ACHN (cell line): ENCODE results near the gene RNF130.
"Not testable (repeated sequence)": the region's sequence is repeated elsewhere in the genome, so short reads cannot be mapped to it uniquely, and the experiment has no call there.

Source experiments
- DNase-seq: peaks from one replicate; pipeline ENCODE4 v3.0.0-alpha.2; 2015
- in situ Hi-C: cut with HindIII; loops from 2 replicates; pipeline ENCODE4 v1.10.0; 2017; ENCODE audit warnings: low sequenced_read_pairs, low pct_ligation_motif_present, low pct_unique_long_range_greater_than_20kb

RNF130 gene

GRCh38 chr5:179960204-179960831, 111.2 kb downstream of the RNF130 start:
- no peak for DNase-seq
- in situ Hi-C loops: no loop called here

GRCh38 chr5:179959641-179960040, 111.9 kb downstream of the RNF130 start:
- in situ Hi-C loops: no loop called here

DNA sequence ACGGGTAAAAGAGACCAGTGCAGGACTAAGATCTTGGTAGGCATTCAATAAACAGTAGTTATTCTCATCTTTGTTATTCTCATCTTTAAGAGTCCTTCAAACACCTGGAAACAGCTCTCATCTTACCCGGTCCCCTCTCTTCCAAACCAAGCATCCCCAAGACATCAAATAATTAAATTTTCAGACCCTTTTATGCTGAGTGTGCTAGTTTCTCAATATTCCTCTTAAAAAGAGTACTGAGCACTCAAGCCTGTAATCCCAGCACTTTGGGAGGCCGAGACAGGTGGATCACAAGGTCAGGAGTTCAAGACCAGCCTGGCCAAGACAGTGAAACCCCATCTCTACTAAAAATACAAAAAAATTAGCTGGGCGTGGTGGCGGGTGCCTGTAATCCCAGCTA, 112.4 kb downstream of the RNF130 start:
- DNase-seq, in situ Hi-C loops: not testable (repeated sequence)

More at GRCh38 chr5:179959641-179960040, 111.9 kb downstream of the RNF130 start:
- no peak for DNase-seq

- no peak for DNase-seq
- in situ Hi-C loops: no loop called here
Measured at GRCh38 chr5:179955630-179956029, 115.9 kb downstream of the RNF130 start.

DNA sequence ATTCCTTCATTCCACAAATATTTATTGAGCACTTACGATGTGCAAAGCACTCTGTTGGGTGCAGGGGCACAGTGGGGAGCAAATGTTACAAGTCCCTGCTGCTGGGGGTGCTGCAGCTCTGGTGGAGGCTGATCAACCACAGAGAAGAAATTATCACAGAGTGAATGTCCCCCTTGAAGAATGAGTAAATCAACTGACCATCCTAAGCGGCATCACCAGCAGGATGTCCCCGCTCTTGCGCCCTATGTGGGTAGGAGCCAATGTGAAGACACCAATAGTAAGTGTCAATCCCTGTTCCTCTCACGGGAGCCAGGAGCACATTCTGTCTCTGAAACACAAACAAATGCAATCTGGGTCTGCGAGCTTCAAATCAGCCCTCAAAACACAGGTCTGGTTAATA, 116.5 kb downstream of the RNF130 start:
- DNase-seq: no peak
- in situ Hi-C loops: no loop called here

GRCh38 chr5:179954434-179954833, 117.1 kb downstream of the RNF130 start:
- no peak for DNase-seq
- in situ Hi-C loops: no loop called here

DNA sequence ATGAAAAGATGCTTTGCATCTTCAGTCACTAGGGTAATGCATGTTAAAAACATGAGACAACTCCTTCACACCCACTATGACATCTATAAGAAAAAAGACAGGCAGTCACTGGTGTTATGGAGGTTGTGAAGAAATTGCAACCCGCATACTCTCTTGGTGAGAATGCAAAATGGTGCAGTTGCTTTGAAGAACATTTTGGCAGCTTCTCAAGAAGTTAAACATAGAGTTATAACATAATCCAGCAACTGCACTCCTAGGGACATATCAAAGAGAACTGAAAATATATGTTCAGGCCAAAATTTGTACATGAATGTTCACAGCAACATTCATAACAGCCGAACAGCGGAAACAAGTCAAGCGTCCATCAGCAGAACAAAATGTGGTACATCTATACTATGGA, 117.6 kb downstream of the RNF130 start:
- no peak for DNase-seq
- in situ Hi-C loops: no loop called here

GRCh38 chr5:179936976-179937681, 134.4 kb downstream of the RNF130 start:
- no peak for DNase-seq
- in situ Hi-C loops: no loop called here

DNA sequence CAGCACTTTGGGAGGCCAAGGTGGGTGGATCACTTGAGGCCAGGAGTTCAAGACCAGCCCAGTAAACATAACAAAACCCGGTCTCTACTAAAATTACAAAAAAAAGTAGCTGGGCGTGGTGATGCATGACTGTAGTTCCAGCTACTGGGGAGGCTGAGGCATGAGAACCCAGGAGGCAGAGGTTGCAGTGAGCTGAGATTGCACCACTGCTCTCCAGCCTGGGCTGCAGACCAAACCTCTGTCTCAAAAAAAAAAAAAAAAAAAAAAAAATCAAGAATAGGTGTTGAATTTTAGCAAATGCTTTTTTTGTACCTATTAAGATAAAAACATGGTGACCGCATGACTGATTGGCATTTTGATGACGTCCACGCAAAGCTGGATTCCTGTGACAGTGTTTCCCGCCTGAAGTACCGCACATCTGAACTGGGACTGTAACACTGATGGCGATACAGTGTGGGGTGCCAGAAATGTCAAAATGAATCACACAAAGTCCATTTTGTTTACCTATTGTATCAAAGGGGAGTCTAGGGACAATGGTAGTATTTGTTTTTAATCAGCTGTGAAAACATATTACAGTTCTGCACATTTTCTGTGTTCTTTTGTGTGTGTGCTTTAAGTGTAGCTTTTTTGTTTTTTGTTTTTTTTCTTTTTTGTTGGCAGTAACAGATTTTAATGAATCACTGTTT, 140.6 kb downstream of the RNF130 start:
- in situ Hi-C loops: no loop called here
- DNase-seq: no peak

GRCh38 chr5:179927824-179928223, 143.7 kb downstream of the RNF130 start:
- DNase-seq: no peak
- in situ Hi-C loops: no loop called here

DNA sequence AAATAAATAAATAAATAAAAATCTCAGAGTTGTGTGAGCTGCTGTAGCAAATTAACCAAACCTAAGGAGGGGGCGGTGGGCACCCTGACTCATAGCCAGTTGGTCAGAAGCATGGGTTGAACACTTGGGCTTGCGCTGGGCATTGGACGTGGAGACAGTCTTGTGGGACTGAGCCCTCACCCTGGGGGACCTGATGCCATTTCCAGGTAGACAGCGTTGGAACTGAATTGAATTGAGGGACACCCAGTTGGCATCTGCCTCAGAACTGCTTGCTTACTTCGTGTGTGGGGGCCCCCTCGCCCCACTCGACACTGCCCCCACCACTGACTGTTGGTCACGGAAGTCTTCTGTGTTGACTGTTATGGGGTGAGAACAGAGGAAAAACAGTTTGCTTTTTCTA, 144.9 kb downstream of the RNF130 start:
- in situ Hi-C loops: no loop called here
- DNase-seq: no peak

DNA sequence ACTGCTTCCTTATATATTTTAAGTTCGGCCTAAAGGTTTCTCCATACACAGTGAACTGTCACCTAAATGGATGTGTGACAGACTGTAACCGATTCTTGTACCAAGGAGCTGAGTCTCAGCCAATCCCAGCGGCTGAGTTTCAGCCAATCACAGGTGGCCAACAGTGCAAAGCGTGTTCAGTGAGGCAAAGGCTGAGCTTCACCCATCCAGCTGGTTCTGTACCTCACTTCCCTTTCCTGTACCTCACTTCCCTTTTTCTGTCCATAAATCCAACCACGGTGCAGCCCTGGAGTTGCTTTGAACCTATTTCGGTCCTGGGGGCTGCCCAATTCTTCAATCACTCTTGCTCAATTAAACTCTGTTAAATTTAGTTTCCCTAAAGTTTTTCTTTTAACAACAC, 148.1 kb downstream of the RNF130 start:
- DNase-seq: no peak

DNA sequence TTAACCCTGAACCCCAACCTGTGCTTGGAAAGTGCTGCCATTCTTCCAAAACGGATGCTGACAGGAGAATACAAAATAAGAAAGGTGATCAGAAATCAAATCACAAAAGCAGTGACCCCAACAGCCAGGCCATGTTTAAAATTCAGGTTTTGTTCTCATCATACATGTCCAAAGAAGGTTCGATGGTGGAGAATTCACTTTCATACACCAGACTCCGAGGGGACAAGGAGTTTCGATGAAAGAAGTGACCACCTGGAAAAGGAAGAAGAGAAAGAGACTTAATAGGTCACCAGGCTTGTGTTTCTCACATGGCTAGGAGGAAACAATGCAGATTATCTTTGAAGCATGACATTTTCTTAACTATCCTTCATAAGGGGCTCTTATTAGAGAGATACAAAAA, 151.4 kb downstream of the RNF130 start:
- in situ Hi-C loops: no loop called here
- DNase-seq: no peak

More for the DNA sequence above, 148.1 kb downstream of the RNF130 start:
- in situ Hi-C loops: no loop called here

GRCh38 chr5:179919487-179920060, 152.0 kb downstream of the RNF130 start:
- no peak for DNase-seq
- in situ Hi-C loops: no loop called here

DNA sequence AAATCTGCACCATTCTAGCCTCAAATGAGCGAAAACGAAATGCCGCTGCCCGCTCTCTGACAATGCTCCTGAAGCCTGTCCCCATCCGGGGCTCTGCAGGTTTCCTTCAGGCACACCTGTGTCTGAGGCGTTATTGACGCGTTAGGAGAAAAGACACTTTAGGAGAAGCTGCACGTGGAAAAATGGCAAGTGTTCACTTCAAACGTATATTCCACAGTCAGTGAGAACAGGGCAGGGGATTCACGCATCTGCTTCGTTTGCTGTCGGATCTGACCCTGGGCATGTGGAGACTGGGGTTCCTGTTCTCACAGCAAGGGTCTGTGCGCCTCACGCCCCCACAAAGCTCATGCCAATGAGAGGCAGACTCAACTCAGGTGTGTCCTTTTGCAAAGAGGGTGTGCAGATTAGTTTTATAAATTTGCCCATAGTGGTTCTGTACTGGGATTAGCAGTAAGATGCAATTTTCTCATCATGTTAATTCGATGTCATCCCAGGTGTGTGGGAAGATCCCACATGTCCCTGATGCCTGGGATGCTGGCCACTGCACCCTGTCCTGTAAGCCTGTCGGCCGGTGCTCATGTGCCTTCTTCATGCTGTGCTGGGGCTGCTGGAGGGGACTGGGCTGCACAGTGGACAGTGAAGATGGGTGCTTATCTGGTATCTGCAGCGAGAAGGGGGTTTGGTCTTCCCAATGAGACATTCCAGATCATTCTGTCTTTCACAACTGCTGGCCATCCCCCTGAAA, 152.6 kb downstream of the RNF130 start:
- in situ Hi-C loops: no loop called here
- DNase-seq: no peak

DNA sequence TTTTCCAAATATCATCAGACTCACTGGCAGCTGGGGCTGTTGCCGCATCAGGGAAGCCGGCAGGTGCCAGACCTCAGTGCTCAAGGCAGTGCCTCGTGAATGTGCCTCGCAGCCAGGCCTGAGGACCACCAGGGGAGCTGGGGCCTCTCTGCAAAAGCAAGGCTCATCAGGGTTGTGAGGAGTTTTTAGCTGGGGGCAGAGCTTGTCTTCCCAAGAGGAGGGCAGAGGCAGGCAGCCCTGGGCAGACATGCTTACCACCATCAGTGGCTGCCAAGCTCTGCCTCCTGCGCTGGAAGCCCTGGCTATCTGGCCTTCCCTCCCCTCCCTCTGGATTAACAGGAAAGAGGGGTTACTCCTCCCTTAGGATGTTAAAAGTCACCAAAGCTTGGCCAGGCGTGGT, 155.0 kb downstream of the RNF130 start:
- no peak for DNase-seq
- in situ Hi-C loops: no loop called here

GRCh38 chr5:179915406-179915935, 156.1 kb downstream of the RNF130 start:
- in situ Hi-C loops: no loop called here
- DNase-seq: no peak

- in situ Hi-C loops: no loop called here
- DNase-seq: no peak
Measured at GRCh38 chr5:179914032-179914755, 157.4 kb downstream of the RNF130 start.
